IMR-90 (cell line): ENCODE results near the gene KCNJ18. TPM values are rescaled to one million over a fixed set of nuclear protein-coding genes. Genes with fewer than 3 reads are reported as not detected.

Experiments used
- ATAC-seq: fragments of 200-7000 bp; cut with Tn5 transposase; 2 replicates; pipeline ENCODE4 v1.9.1; 2020; ENCODE audit warnings: low read depth, mild to moderate bottlenecking, moderate library complexity
- BruUV-seq: library from RNA; stranded (reverse); fragments of 400-500 nt; replicated peaks from 2 replicates; lab custom pipeline; 2021; lab: Mats Ljungman, UMichigan
- CTCF ChIA-PET: fragments of 300-600 bp; formaldehyde crosslinking; extraction: SDS; loops from one replicate; lab custom pipeline; 2021; ENCODE audit warnings: antibody characterized with exemption; lab: Yijun Ruan, JAX
- POLR2A ChIA-PET: fragments of 300-600 bp; sonication (Branson Sonifier 250); formaldehyde crosslinking; loops from one replicate; lab custom pipeline; 2022; ENCODE audit warnings: antibody characterized with exemption; ENCODE audit not compliant: unreplicated experiment; lab: Charles Lee
- DNase-seq: peaks from one replicate; pipeline ENCODE4 v3.0.0; 2013
- H2AFZ ChIP-seq: replicated peaks from 2 replicates; pipeline ENCODE3; 2013; ENCODE audit warnings: low read length, mild to moderate bottlenecking; ENCODE audit not compliant: poor library complexity
- H2AK5ac ChIP-seq: 2 replicates; pipeline ENCODE4 v1.6.1; 2013; ENCODE audit warnings: low read depth, low read length, inconsistent platforms
- H2AK9ac ChIP-seq: replicated peaks from 2 replicates; pipeline ENCODE3; 2013; ENCODE audit warnings: mild to moderate bottlenecking, low read depth, low read length, moderate library complexity; ENCODE audit not compliant: poor library complexity
- H2BK120ac ChIP-seq: 2 replicates; pipeline ENCODE4 v1.6.1; 2013; ENCODE audit warnings: low read depth, low read length, inconsistent platforms
- H2BK15ac ChIP-seq: 3 replicates; pipeline ENCODE4 v1.6.1; 2013; ENCODE audit warnings: low read depth, low read length, inconsistent platforms
- H2BK20ac ChIP-seq: 2 replicates; pipeline ENCODE4 v1.6.1; 2013; ENCODE audit warnings: low read depth, mild to moderate bottlenecking, inconsistent platforms, low read length, moderate library complexity
- H2BK5ac ChIP-seq: 2 replicates; pipeline ENCODE4 v1.6.1; 2013; ENCODE audit warnings: mild to moderate bottlenecking, low read depth, low read length, inconsistent platforms; ENCODE audit not compliant: poor library complexity, severe bottlenecking
- H3K14ac ChIP-seq: replicated peaks from 2 replicates; pipeline ENCODE4 v1.6.1; 2013; ENCODE audit warnings: low read depth, low read length, inconsistent platforms
- H3K18ac ChIP-seq: 2 replicates; pipeline ENCODE4 v1.6.1; 2013; ENCODE audit warnings: low read depth, low read length, control low read depth
- H3K23ac ChIP-seq: 2 replicates; pipeline ENCODE4 v1.6.1; 2013; ENCODE audit warnings: low read depth, low read length, inconsistent platforms
- H3K27ac ChIP-seq: 2 replicates; pipeline ENCODE4 v1.5.1; 2013; ENCODE audit warnings: mild to moderate bottlenecking, control low read depth, low read length; ENCODE audit not compliant: insufficient read depth
- H3K27me3 ChIP-seq: 2 replicates; pipeline ENCODE4 v1.6.1; 2013; ENCODE audit warnings: low read length; ENCODE audit not compliant: control insufficient read depth, insufficient read depth
- H3K36me3 ChIP-seq: 2 replicates; pipeline ENCODE4 v1.6.1; 2013; ENCODE audit warnings: low read length, mixed read lengths; ENCODE audit not compliant: control insufficient read depth, insufficient read depth
- H3K4ac ChIP-seq: 2 replicates; pipeline ENCODE4 v1.6.1; 2013; ENCODE audit warnings: low read depth, low read length, inconsistent platforms
- H3K4me1 ChIP-seq: 2 replicates; pipeline ENCODE4 v1.6.1; 2013; ENCODE audit warnings: low read length, mixed read lengths; ENCODE audit not compliant: control insufficient read depth, insufficient read depth
- H3K4me2 ChIP-seq: 2 replicates; pipeline ENCODE4 v1.6.1; 2013; ENCODE audit warnings: low read depth, mild to moderate bottlenecking, control low read depth, low read length, moderate library complexity
- H3K4me3 ChIP-seq: 2 replicates; pipeline ENCODE4 v1.5.1; 2013; ENCODE audit warnings: low read depth, mild to moderate bottlenecking, control low read depth, low read length, moderate library complexity; ENCODE audit not compliant: insufficient read depth
- H3K56ac ChIP-seq: 2 replicates; pipeline ENCODE4 v1.6.1; 2013; ENCODE audit warnings: low read length, inconsistent platforms; ENCODE audit not compliant: insufficient read depth; ENCODE audit errors: extremely low read depth
- H3K79me1 ChIP-seq, 2 experiments: 2 replicates each; pipeline ENCODE4 v1.6.1; 2013; ENCODE audit warnings: low read length in 2 of 2, inconsistent platforms in 1 of 2, low read depth in 1 of 2
- H3K9ac ChIP-seq: 2 replicates; pipeline ENCODE4 v1.6.1; 2013; ENCODE audit warnings: low read depth, low read length, control low read depth
- H3K9me1 ChIP-seq: 2 replicates; pipeline ENCODE4 v1.6.1; 2013; ENCODE audit warnings: low read length, inconsistent platforms; ENCODE audit not compliant: insufficient read depth
- H3K9me3 ChIP-seq: 2 replicates; pipeline ENCODE4 v1.6.1; 2013; ENCODE audit warnings: low read length; ENCODE audit not compliant: control insufficient read depth, insufficient read depth
- H4K20me1 ChIP-seq: 2 replicates; pipeline ENCODE4 v1.6.1; 2013; ENCODE audit warnings: low read length, inconsistent platforms; ENCODE audit not compliant: insufficient read depth
- H4K5ac ChIP-seq: 2 replicates; pipeline ENCODE4 v1.6.1; 2013; ENCODE audit warnings: mild to moderate bottlenecking, low read depth, low read length, control low read depth
- H4K8ac ChIP-seq, 2 experiments: 2 replicates each; pipeline ENCODE4 v1.6.1; 2013; ENCODE audit warnings: low read depth in 2 of 2, low read length in 2 of 2, control low read depth in 1 of 2, inconsistent platforms in 1 of 2
- H4K91ac ChIP-seq: 2 replicates; pipeline ENCODE4 v1.6.1; 2013; ENCODE audit warnings: low read depth, low read length, inconsistent platforms; ENCODE audit not compliant: insufficient read depth
- BHLHE40 ChIP-seq: fragments of 150-350 bp; IDR thresholded peaks from 2 replicates; pipeline ENCODE4 v1.6.1; 2016; ENCODE audit warnings: mild to moderate bottlenecking, low read depth, low read length
- CHD1 ChIP-seq: IDR thresholded peaks from 2 replicates; pipeline ENCODE4 v1.6.1; 2012; ENCODE audit warnings: low read depth, low read length, improper control_type of control experiment
- CTCF ChIP-seq: conservative IDR thresholded peaks from 2 replicates; pipeline ENCODE4 v1.5.1; 2012; ENCODE audit warnings: mild to moderate bottlenecking, low read depth, low read length, improper control_type of control experiment
- FOS ChIP-seq: fragments of 150-350 bp; IDR thresholded peaks from 2 replicates; pipeline ENCODE4 v1.6.1; 2016; ENCODE audit warnings: low read depth, low read length
- MAFK ChIP-seq: IDR thresholded peaks from 2 replicates; pipeline ENCODE4 v1.6.1; 2012; ENCODE audit warnings: low read depth, low read length, improper control_type of control experiment
- MAZ ChIP-seq: IDR thresholded peaks from 2 replicates; pipeline ENCODE4 v1.6.1; 2012; ENCODE audit warnings: low read depth, mild to moderate bottlenecking, low read length, improper control_type of control experiment, moderate library complexity, borderline replicate concordance
- MXI1 ChIP-seq: IDR thresholded peaks from 2 replicates; pipeline ENCODE4 v1.6.1; 2012; ENCODE audit warnings: low read depth, mild to moderate bottlenecking, low read length, moderate library complexity, borderline replicate concordance
- NFE2L2 ChIP-seq: fragments of 150-350 bp; IDR thresholded peaks from 2 replicates; pipeline ENCODE4 v1.6.1; 2016; ENCODE audit warnings: low read depth, mild to moderate bottlenecking, low read length
- POLR2A ChIP-seq: IDR thresholded peaks from 2 replicates; pipeline ENCODE4 v1.6.1; 2012; ENCODE audit warnings: mild to moderate bottlenecking, low read depth, low read length
- RAD21 ChIP-seq: IDR thresholded peaks from 2 replicates; pipeline ENCODE4 v1.6.1; 2012; ENCODE audit warnings: low read length, improper control_type of control experiment
- RCOR1 ChIP-seq: IDR thresholded peaks from 2 replicates; pipeline ENCODE4 v1.6.1; 2012; ENCODE audit warnings: mild to moderate bottlenecking, low read length, improper control_type of control experiment; ENCODE audit not compliant: insufficient replicate concordance
- RFX5 ChIP-seq: IDR thresholded peaks from 2 replicates; pipeline ENCODE4 v1.8.0; 2012; ENCODE audit warnings: low read depth, mild to moderate bottlenecking, low read length, moderate library complexity
- SMC3 ChIP-seq: fragments of 150-350 bp; IDR thresholded peaks from 2 replicates; pipeline ENCODE4 v1.6.1; 2016; ENCODE audit warnings: low read depth, mild to moderate bottlenecking, antibody characterized with exemption, low read length, moderate library complexity
- WGBS, 2 experiments: methylation state at CpG; one replicate each; pipeline versions ENCODE4 v1.1.5 to v1.1.7; 2013; ENCODE audit warnings: missing lambda C conversion rate in 2 of 2; ENCODE audit not compliant: insufficient read length in 1 of 2; ENCODE audit errors: extremely low coverage in 2 of 2; 5-methylcytosine and 5-hydroxymethylcytosine counted together
- dilution Hi-C: fragments of 300-500 bp; cut with HindIII; formaldehyde crosslinking; loops from one replicate; pipeline ENCODE4 v1.14.3; 2018; ENCODE audit warnings: low sequenced_read_pairs; ENCODE audit not compliant: unreplicated experiment
- in situ Hi-C: fragments of 300-500 bp; cut with MboI; formaldehyde crosslinking; loops from 3 replicates; pipeline ENCODE4 v1.14.3; 2019; ENCODE audit warnings: low sequenced_read_pairs, inconsistent platforms, mixed read lengths
- intact Hi-C: fragments of 100-400 bp; cut with micrococcal nuclease; formaldehyde crosslinking; loops from 2 replicates; pipeline ENCODE4 v1.10.0; 2022
- polyA plus RNA-seq, 3 experiments: library from polyadenylated mRNA; depleted of rRNA; stranded (reverse); fragments of >200 nt; gene quantifications; 2 replicates each; pipeline ENCODE4 v1.2.3, GENCODE V29; 2012; ENCODE audit warnings: low replicate concordance in 1 of 3
- total RNA-seq: library from RNA; depleted of rRNA; stranded (reverse); fragments of >200 nt; gene quantifications from 2 replicates; pipeline ENCODE4 v1.2.3, GENCODE V29; 2012
- TF ChIP-seq, protein P1 (sequence below): fragments of 150-350 bp; IDR thresholded peaks from 2 replicates; pipeline ENCODE4 v1.6.1; 2016; ENCODE audit warnings: low read depth, mild to moderate bottlenecking, low read length, moderate library complexity, borderline replicate concordance
- TF ChIP-seq, protein P2 (sequence below): fragments of 150-350 bp; IDR thresholded peaks from 2 replicates; pipeline ENCODE4 v1.6.1; 2017; ENCODE audit warnings: mild to moderate bottlenecking, antibody characterized with exemption, low read length, low read depth

Gene KCNJ18
- total and polyA plus RNA-seq, 2 of the 4 experiments (the other 2 are of a cell fraction) = not detected

DNA sequence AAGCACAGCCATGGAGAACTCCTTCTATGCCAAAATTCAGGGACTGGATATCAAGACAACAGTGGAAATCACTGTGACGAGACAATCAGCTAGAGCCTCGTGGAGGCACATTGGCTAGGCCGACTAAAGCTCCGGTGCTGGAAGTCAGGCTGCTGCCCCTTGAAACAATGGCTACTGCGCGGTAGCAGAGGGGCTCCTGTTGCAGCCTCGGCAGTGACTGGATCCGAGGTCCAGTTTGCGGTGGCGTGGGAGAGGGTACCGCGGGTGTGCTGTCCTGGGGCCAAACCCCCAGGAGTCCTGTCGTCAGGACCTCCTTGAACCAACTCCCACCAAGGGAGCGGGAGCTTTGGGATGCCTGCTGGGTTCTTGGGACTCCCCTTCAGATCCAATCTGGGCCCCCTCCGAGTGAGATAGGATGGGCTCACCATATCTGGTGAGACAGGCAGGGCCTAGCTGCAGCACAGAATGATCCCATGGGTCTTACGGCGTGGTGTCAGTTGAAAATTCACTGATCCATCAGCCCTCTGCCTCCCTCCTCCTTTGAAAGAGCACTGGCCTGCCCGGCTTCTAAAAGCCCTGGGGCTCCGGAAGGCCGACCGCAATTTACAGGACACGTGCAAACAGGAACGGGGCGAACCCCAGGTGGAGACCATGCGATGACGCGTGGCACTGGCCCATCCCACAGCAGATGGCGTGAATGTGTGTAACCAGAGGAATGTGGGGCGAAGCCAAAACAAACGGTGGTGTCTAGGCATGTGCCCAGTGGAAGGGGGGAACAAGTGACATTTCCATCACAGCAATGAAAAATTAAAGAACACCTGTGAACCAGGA, 15.8 kb upstream of the KCNJ18 start:
- Histone ChIP-seq H2BK20ac (no peak overlapping the region), H2BK5ac (no peak overlapping the region), H4K20me1 (no peaks in the 10 kb centered on the region), H3K14ac (no peak overlapping the region), H3K4ac (no peak overlapping the region), H3K27me3 (no peaks in the 10 kb centered on the region), H3K18ac (no peak overlapping the region), H3K9me1 (no peaks in the 10 kb centered on the region), H2BK15ac (no peak overlapping the region), H3K79me1 (no peaks in the 10 kb centered on the region), H3K4me2 (no peak overlapping the region), H2AK9ac (no peak overlapping the region), H3K23ac (no peak overlapping the region), H2BK120ac (no peak overlapping the region), H3K9ac (no peak overlapping the region), H2AFZ (no peak overlapping the region), H3K4me1 (no peaks in the 10 kb centered on the region), H4K5ac (no peak overlapping the region), H4K8ac (no peak overlapping the region), H3K9me3 (peaks cover 58% of the 10 kb centered on the region), H3K4me3 (no peak overlapping the region), H3K56ac (no peak overlapping the region), H4K91ac (no peak overlapping the region), H2AK5ac (no peak overlapping the region), H3K36me3 (no peaks in the 10 kb centered on the region), H3K27ac (no peak overlapping the region)
- BruUV-seq = no TSS peak
- intact Hi-C loops = no loop called here
- ATAC-seq (no peak), DNase-seq (no peak)
- CTCF ChIA-PET = no interaction called here
- in situ Hi-C loops = no loop called here
- POLR2A ChIA-PET = no interaction called here
- 69% methylated on average over 24 of the region's 30 CpGs; no CpG with 5 or more reads in 1 of the 2 experiments for WGBS, 2 experiments
- dilution Hi-C loops = no loop called here
- TF ChIP-seq RFX5 = no peak
- no peak for TF ChIP-seq FOS
- no peak for TF ChIP-seq POLR2A
- no peak for TF ChIP-seq MAZ
- TF ChIP-seq CTCF = no peak
- TF ChIP-seq CHD1 = no peak
- TF ChIP-seq MAFK = no peak
- TF ChIP-seq RCOR1 = no peak
- TF ChIP-seq NFE2L2 = no peak
- TF ChIP-seq MXI1 = no peak
- TF ChIP-seq, protein P1, sequence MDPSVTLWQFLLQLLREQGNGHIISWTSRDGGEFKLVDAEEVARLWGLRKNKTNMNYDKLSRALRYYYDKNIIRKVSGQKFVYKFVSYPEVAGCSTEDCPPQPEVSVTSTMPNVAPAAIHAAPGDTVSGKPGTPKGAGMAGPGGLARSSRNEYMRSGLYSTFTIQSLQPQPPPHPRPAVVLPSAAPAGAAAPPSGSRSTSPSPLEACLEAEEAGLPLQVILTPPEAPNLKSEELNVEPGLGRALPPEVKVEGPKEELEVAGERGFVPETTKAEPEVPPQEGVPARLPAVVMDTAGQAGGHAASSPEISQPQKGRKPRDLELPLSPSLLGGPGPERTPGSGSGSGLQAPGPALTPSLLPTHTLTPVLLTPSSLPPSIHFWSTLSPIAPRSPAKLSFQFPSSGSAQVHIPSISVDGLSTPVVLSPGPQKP = no peak
- TF ChIP-seq BHLHE40 = no peak
- no peak for TF ChIP-seq SMC3
- TF ChIP-seq, protein P2, sequence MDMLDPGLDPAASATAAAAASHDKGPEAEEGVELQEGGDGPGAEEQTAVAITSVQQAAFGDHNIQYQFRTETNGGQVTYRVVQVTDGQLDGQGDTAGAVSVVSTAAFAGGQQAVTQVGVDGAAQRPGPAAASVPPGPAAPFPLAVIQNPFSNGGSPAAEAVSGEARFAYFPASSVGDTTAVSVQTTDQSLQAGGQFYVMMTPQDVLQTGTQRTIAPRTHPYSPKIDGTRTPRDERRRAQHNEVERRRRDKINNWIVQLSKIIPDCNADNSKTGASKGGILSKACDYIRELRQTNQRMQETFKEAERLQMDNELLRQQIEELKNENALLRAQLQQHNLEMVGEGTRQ = no peak
- TF ChIP-seq RAD21 = no peak
